Measurements from ENCODE around the gene FYN. TPM values are rescaled to one million over a fixed set of nuclear protein-coding genes. Genes with fewer than 3 reads are reported as not detected.

The FYN gene
- total RNA-seq, 1 experiment from 2014 or later = 7.2 TPM

- intact Hi-C loops (cut with micrococcal nuclease; ENCODE audit: unreplicated experiment) = no loop called here
- no peak for DNase-seq
These were observed 31.4 kb downstream of the FYN start for GRCh38 chr6:111841822-111842221.

GRCh38 chr6:111840803-111841202, 32.4 kb downstream of the FYN start:
- Mint-ChIP-seq H3K4me3 (ENCODE audit: unreplicated experiment) (no peak overlapping the region), H3K9me3 (ENCODE audit: unreplicated experiment) (no peaks in the 10 kb centered on the region), H3K36me3 (ENCODE audit: insufficient read depth, unreplicated experiment) (no peaks in the 10 kb centered on the region), H3K4me1 (ENCODE audit: low read depth, unreplicated experiment) (no peaks in the 10 kb centered on the region), H3K27me3 (ENCODE audit: insufficient read depth, unreplicated experiment) (no peaks in the 10 kb centered on the region), H3K27ac (ENCODE audit: unreplicated experiment) (no peak overlapping the region)
- TF ChIP-seq CTCF (IDR thresholded peaks at IDR 0.05; ENCODE audit: insufficient read depth in 1 of 2, low read depth in 1 of 2, low read length in 1 of 2, severe bottlenecking in 1 of 2, unreplicated experiment in 1 of 2) = no peak
- ChIA-PET CTCF (interaction anchor here (2.0 kb wide), 1 partner anchor 131 kb away, joined by 4 read pairs; no protein-coding TSS in a partner anchor), POLR2A (no interaction called here)
- Histone ChIP-seq H3K4me3 (ENCODE audit: low read depth, low read length) (no peak overlapping the region), H3K9me3 (no peaks in the 10 kb centered on the region), H3K4me1 (peaks cover 21% of the 10 kb centered on the region), H3K36me3 (ENCODE audit: control insufficient read depth, insufficient read depth, low read length) (no peaks in the 10 kb centered on the region), H3K27me3 (replicated peaks; ENCODE audit: control insufficient read depth, insufficient read depth, low read length) (no peaks in the 10 kb centered on the region)
- intact Hi-C loops (cut with micrococcal nuclease; ENCODE audit: unreplicated experiment) = no loop called here
- no TSS peak for BruUV-seq (replicated peaks)
- DNase-seq = no peak

More at GRCh38 chr6:111841822-111842221, 31.4 kb downstream of the FYN start:
- TF ChIP-seq CTCF (IDR thresholded peaks at IDR 0.05; ENCODE audit: insufficient read depth in 1 of 2, low read depth in 1 of 2, low read length in 1 of 2, severe bottlenecking in 1 of 2, unreplicated experiment in 1 of 2) = no peak
- no peaks in the 10 kb centered on the region for H3K9me3 ChIP-seq
- Mint-ChIP-seq H3K27me3 (ENCODE audit: insufficient read depth, unreplicated experiment) (no peaks in the 10 kb centered on the region), H3K27ac (ENCODE audit: unreplicated experiment) (no peak overlapping the region), H3K36me3 (ENCODE audit: insufficient read depth, unreplicated experiment) (no peaks in the 10 kb centered on the region), H3K9me3 (ENCODE audit: unreplicated experiment) (no peaks in the 10 kb centered on the region), H3K4me1 (ENCODE audit: low read depth, unreplicated experiment) (no peaks in the 10 kb centered on the region), H3K4me3 (ENCODE audit: unreplicated experiment) (no peak overlapping the region)
- no peaks in the 10 kb centered on the region for H3K27me3 ChIP-seq (replicated peaks; ENCODE audit: control insufficient read depth, insufficient read depth, low read length)
- POLR2A ChIA-PET = no interaction called here
- H3K36me3 ChIP-seq (ENCODE audit: control insufficient read depth, insufficient read depth, low read length) = no peaks in the 10 kb centered on the region
- CTCF ChIA-PET = no interaction called here
- peaks cover 21% of the 10 kb centered on the region for H3K4me1 ChIP-seq
- H3K4me3 ChIP-seq (ENCODE audit: low read depth, low read length) = no peak overlapping the region
- BruUV-seq (replicated peaks) = no TSS peak

GRCh38 chr6:111838749-111839484, 34.3 kb downstream of the FYN start:
- ChIA-PET POLR2A (no interaction called here), CTCF (no interaction called here)
- no peak overlapping the region for H3K4me3 ChIP-seq (ENCODE audit: low read depth, low read length)
- H3K36me3 ChIP-seq (ENCODE audit: control insufficient read depth, insufficient read depth, low read length) = no peaks in the 10 kb centered on the region
- Mint-ChIP-seq H3K36me3 (ENCODE audit: insufficient read depth, unreplicated experiment) (no peaks in the 10 kb centered on the region), H3K4me3 (ENCODE audit: unreplicated experiment) (no peak overlapping the region), H3K9me3 (ENCODE audit: unreplicated experiment) (no peaks in the 10 kb centered on the region), H3K27ac (ENCODE audit: unreplicated experiment) (no peak overlapping the region), H3K27me3 (ENCODE audit: insufficient read depth, unreplicated experiment) (no peaks in the 10 kb centered on the region), H3K4me1 (ENCODE audit: low read depth, unreplicated experiment) (no peaks in the 10 kb centered on the region)
- no peak for TF ChIP-seq CTCF (IDR thresholded peaks at IDR 0.05; ENCODE audit: insufficient read depth in 1 of 2, low read depth in 1 of 2, low read length in 1 of 2, severe bottlenecking in 1 of 2, unreplicated experiment in 1 of 2)
- intact Hi-C loops (cut with micrococcal nuclease; ENCODE audit: unreplicated experiment) = no loop called here
- DNase-seq = no peak
- peaks cover 11% of the 10 kb centered on the region; the same call in 1 of the 2 replicates for H3K4me1 ChIP-seq
- no peaks in the 10 kb centered on the region for H3K9me3 ChIP-seq
- no TSS peak for BruUV-seq (replicated peaks)
- no peaks in the 10 kb centered on the region for H3K27me3 ChIP-seq (replicated peaks; ENCODE audit: control insufficient read depth, insufficient read depth, low read length)
